BLaER1 treated with 17β-estradiol and CSF1 and Interleukin-3, amounts not matched to agents 10 nM and 100 nM (cell line): ENCODE measurements around the gene HSD17B11.

ENCODE experiments used
- H3K27ac ChIP-seq, 11 experiments: shearing (Covaris generic); formaldehyde crosslinking; 2 replicates each; pipeline ENCODE4 v1.8.1; 2022
- H3K27me3 ChIP-seq, 11 experiments: shearing (Covaris generic); formaldehyde crosslinking; 2 replicates each; pipeline ENCODE4 v1.8.1; 2022
- H3K36me3 ChIP-seq, 11 experiments: shearing (Covaris generic); formaldehyde crosslinking; 2 replicates each; pipeline ENCODE4 v1.8.1; 2022
- H3K4me1 ChIP-seq, 10 experiments: shearing (Covaris generic); formaldehyde crosslinking; 2 replicates each; pipeline ENCODE4 v1.8.1; 2022
- H3K4me2 ChIP-seq, 11 experiments: shearing (Covaris generic); formaldehyde crosslinking; 2 replicates each; pipeline ENCODE4 v1.8.1; 2022
- H3K4me3 ChIP-seq, 10 experiments: shearing (Covaris generic); formaldehyde crosslinking; 2 replicates each; pipeline ENCODE4 v1.8.1; 2022
- H3K9ac ChIP-seq, 11 experiments: shearing (Covaris generic); formaldehyde crosslinking; 2 replicates each; pipeline ENCODE4 v1.8.1; 2022
- H3K9me3 ChIP-seq, 11 experiments: shearing (Covaris generic); formaldehyde crosslinking; replicated peaks in 1 of 11; 2 replicates each; pipeline ENCODE4 v1.8.1; 2022
- H4K20me1 ChIP-seq, 11 experiments: shearing (Covaris generic); formaldehyde crosslinking; 2 replicates each; pipeline ENCODE4 v1.8.1; 2022
- Cebpa-rat ChIP-seq, 11 experiments: shearing (Covaris generic); IDR thresholded peaks; 2 replicates each; pipeline ENCODE4 v1.8.1; 2022

The HSD17B11 gene

GRCh38 chr4:87286970-87287369, 104.0 kb downstream of the HSD17B11 start:
- no peaks in the 10 kb centered on the region for H3K4me1 ChIP-seq
- no peak overlapping the region for H3K27ac ChIP-seq
- no peak for TF ChIP-seq Cebpa-rat (IDR thresholded peaks at IDR 0.05)
- H4K20me1 ChIP-seq, result no peaks in the 10 kb centered on the region
- no peaks in the 10 kb centered on the region for H3K27me3 ChIP-seq
- no peak overlapping the region for H3K4me2 ChIP-seq
- H3K9ac ChIP-seq, result no peak overlapping the region
- H3K4me3 ChIP-seq, result no peak overlapping the region
- H3K9me3 ChIP-seq, result peaks cover 37 to 50% (median 42%) of the 10 kb centered on the region in 11 experiments
- no peaks in the 10 kb centered on the region; a peak in 2 of 22 replicates for H3K36me3 ChIP-seq
